Activated B cell treated with CpG ODN at 0.5 μM for 24 hours (primary cell): ENCODE measurements around the gene MCM8. TPM values are rescaled to one million over a fixed set of nuclear protein-coding genes. Genes with fewer than 3 reads are reported as not detected.
A peak's percentile ranks its signal among the peaks of the same experiment; 100 is the strongest.

Experiments
- ATAC-seq: fragments of 200-7000 bp; cut with Tn5 transposase; one replicate; pipeline ENCODE4 v1.10.0; 2021; ENCODE audit warnings: low read depth, mild to moderate bottlenecking, moderate library complexity
- CTCF ChIA-PET: fragments of 350-600 bp; sonication (Branson Sonifier 250); formaldehyde crosslinking; loops from one replicate; lab custom pipeline; 2021; ENCODE audit warnings: antibody characterized with exemption; lab: Charles Lee
- POLR2A ChIA-PET: fragments of 350-600 bp; sonication (Branson Sonifier 250); formaldehyde crosslinking; loops from one replicate; lab custom pipeline; 2021; ENCODE audit warnings: antibody characterized with exemption; lab: Charles Lee
- DNase-seq: peaks from one replicate; pipeline ENCODE4 v3.0.0; 2022
- H3K27ac Mint-ChIP-seq: one replicate; pipeline ENCODE4 v1.8.0; 2020; ENCODE audit warnings: mixed read lengths
- H3K27me3 Mint-ChIP-seq: one replicate; pipeline ENCODE4 v1.8.0; 2021; ENCODE audit warnings: mixed read lengths
- H3K36me3 Mint-ChIP-seq: one replicate; pipeline ENCODE4 v1.8.0; 2021; ENCODE audit warnings: low read depth, mixed read lengths
- H3K4me1 Mint-ChIP-seq: one replicate; pipeline ENCODE4 v1.8.0; 2021; ENCODE audit warnings: mixed read lengths
- H3K4me3 Mint-ChIP-seq: one replicate; pipeline ENCODE4 v1.8.0; 2020; ENCODE audit warnings: mild to moderate bottlenecking, mixed read lengths
- H3K9me3 Mint-ChIP-seq: one replicate; pipeline ENCODE4 v1.8.0; 2020; ENCODE audit warnings: mixed read lengths
- CTCF ChIP-seq: fragments of 200-600 bp; IDR thresholded peaks from one replicate; pipeline ENCODE4 v1.8.0; 2022; ENCODE audit warnings: antibody characterized with exemption, mild to moderate bottlenecking
- intact Hi-C: fragments of 100-400 bp; cut with micrococcal nuclease; formaldehyde crosslinking; loops from one replicate; pipeline ENCODE4 v1.15.1; 2024
- total RNA-seq: library from RNA; stranded (reverse); gene quantifications from 2 replicates; pipeline ENCODE4 v1.2.3, GENCODE V29; 2022

Gene MCM8
- 12.9 and 13.0 TPM in 2 replicates for total RNA-seq

GRCh38 chr20:5950271-5951031 is at the start of gene MCM8, which contains the start of gene TRMT6:
MCM8 (plus strand) TSS chr20:5950652; CDS start chr20:5952016, 1,364 bp downstream.
TRMT6 (minus strand) TSS chr20:5950533; CDS start chr20:5950405, 128 bp downstream.
- intact Hi-C loops, result loop anchor here (1.0 to 5.0 kb wide), 5 partner anchors 153 to 1138 kb away; partner anchors contain the start of genes CDS2 and SHLD1
- POLR2A ChIA-PET, result no interaction called here
- CTCF ChIA-PET, result interaction anchor here (1.1 kb wide), 1 partner anchor 422 kb away, joined by 5 read pairs; no protein-coding TSS in a partner anchor
- Mint-ChIP-seq H3K27ac (peak within 1 kb of the TSS; percentile 90), H3K27me3 (no peaks in the 10 kb centered on the region), H3K4me3 (peak within 1 kb of the TSS; percentile 93), H3K4me1 (peaks cover 34% of the 10 kb centered on the region), H3K9me3 (no peaks in the 10 kb centered on the region), H3K36me3 (peaks cover 59% of the 10 kb centered on the region)
- DNase-seq (peak; percentile 94), ATAC-seq (peak; percentile 97)
- no peak for TF ChIP-seq CTCF

- ATAC-seq, result no peak
- no peaks in the 10 kb centered on the region for H3K9me3 Mint-ChIP-seq
- no peaks in the 10 kb centered on the region for H3K4me1 Mint-ChIP-seq
- TF ChIP-seq CTCF, result no peak
- DNase-seq, result no peak
- POLR2A ChIA-PET, result no interaction called here
- H3K4me3 Mint-ChIP-seq, result no peak overlapping the region
- peaks cover 25% of the 10 kb centered on the region for H3K27me3 Mint-ChIP-seq
- CTCF ChIA-PET, result no interaction called here
- H3K36me3 Mint-ChIP-seq, result no peaks in the 10 kb centered on the region
- no peak overlapping the region for H3K27ac Mint-ChIP-seq
- intact Hi-C loops, result no loop called here
These were observed 49.5 kb upstream of the MCM8 start for GRCh38 chr20:5900908-5901307.

GRCh38 chr20:5908981-5909380 is 41.5 kb upstream of the MCM8 start:
- peaks cover 11% of the 10 kb centered on the region for H3K4me1 Mint-ChIP-seq
- ATAC-seq (no peak), DNase-seq (no peak)
- CTCF ChIA-PET, result no interaction called here
- intact Hi-C loops, result no loop called here
- no peaks in the 10 kb centered on the region for H3K9me3 Mint-ChIP-seq
- H3K27me3 Mint-ChIP-seq, result peaks cover 53% of the 10 kb centered on the region
- H3K4me3 Mint-ChIP-seq, result no peak overlapping the region
- H3K36me3 Mint-ChIP-seq, result no peaks in the 10 kb centered on the region
- H3K27ac Mint-ChIP-seq, result no peak overlapping the region
- no peak for TF ChIP-seq CTCF
- POLR2A ChIA-PET, result no interaction called here

GRCh38 chr20:5910186-5910585 is 40.3 kb upstream of the MCM8 start:
- H3K9me3 Mint-ChIP-seq, result no peaks in the 10 kb centered on the region
- TF ChIP-seq CTCF, result no peak
- H3K4me1 Mint-ChIP-seq, result peaks cover 11% of the 10 kb centered on the region
- intact Hi-C loops, result no loop called here
- H3K27me3 Mint-ChIP-seq, result peaks cover 55% of the 10 kb centered on the region
- ChIA-PET CTCF (no interaction called here), POLR2A (no interaction called here)
- H3K36me3 Mint-ChIP-seq, result no peaks in the 10 kb centered on the region
- ATAC-seq (no peak), DNase-seq (no peak)
- no peak overlapping the region for H3K27ac Mint-ChIP-seq
- no peak overlapping the region for H3K4me3 Mint-ChIP-seq

- H3K4me1 Mint-ChIP-seq, result peaks cover 11% of the 10 kb centered on the region
- H3K27ac Mint-ChIP-seq, result no peak overlapping the region
- peaks cover 45% of the 10 kb centered on the region for H3K27me3 Mint-ChIP-seq
- H3K9me3 Mint-ChIP-seq, result no peaks in the 10 kb centered on the region
- no peak overlapping the region for H3K4me3 Mint-ChIP-seq
- ATAC-seq, result no peak
- TF ChIP-seq CTCF, result no peak
- no peaks in the 10 kb centered on the region for H3K36me3 Mint-ChIP-seq
- no peak for DNase-seq
- intact Hi-C loops, result no loop called here
- POLR2A ChIA-PET, result no interaction called here
- CTCF ChIA-PET, result no interaction called here
These were observed 37.3 kb upstream of the MCM8 start for GRCh38 chr20:5913166-5913565.
